ENCODE data around the gene NSD2.

Gene NSD2

GRCh38 chr4:1973218-1973617, 102.0 kb downstream of the NSD2 start:
- TF ChIP-seq ZFX (IDR thresholded peaks at IDR 0.05; ENCODE audit: borderline replicate concordance): no peak
- no peak for TF ChIP-seq CTCF (IDR thresholded peaks at IDR 0.05)
- H3K27ac ChIP-seq: no peak overlapping the region

GRCh38 chr4:1973661-1974060, 102.5 kb downstream of the NSD2 start:
- TF ChIP-seq CTCF (IDR thresholded peaks at IDR 0.05): no peak
- TF ChIP-seq ZFX (IDR thresholded peaks at IDR 0.05; ENCODE audit: borderline replicate concordance): no peak
- H3K27ac ChIP-seq: no peak overlapping the region

GRCh38 chr4:1974840-1975239, 103.6 kb downstream of the NSD2 start:
- H3K27ac ChIP-seq: no peak overlapping the region
- TF ChIP-seq ZFX (IDR thresholded peaks at IDR 0.05; ENCODE audit: borderline replicate concordance) (no peak), CTCF (IDR thresholded peaks at IDR 0.05) (no peak)

- no peak overlapping the region for H3K27ac ChIP-seq
- TF ChIP-seq CTCF (IDR thresholded peaks at IDR 0.05) (no peak), ZFX (IDR thresholded peaks at IDR 0.05; ENCODE audit: borderline replicate concordance) (no peak)
These were observed 104.2 kb downstream of the NSD2 start for GRCh38 chr4:1975391-1975801.

GRCh38 chr4:1975880-1976279, 104.7 kb downstream of the NSD2 start:
- no peak for TF ChIP-seq ZFX (IDR thresholded peaks at IDR 0.05; ENCODE audit: borderline replicate concordance)
- TF ChIP-seq CTCF (IDR thresholded peaks at IDR 0.05): no peak
- no peak overlapping the region for H3K27ac ChIP-seq

- no peak for TF ChIP-seq CTCF (IDR thresholded peaks at IDR 0.05)
- TF ChIP-seq ZFX (IDR thresholded peaks at IDR 0.05; ENCODE audit: borderline replicate concordance): no peak
- no peak overlapping the region for H3K27ac ChIP-seq
These were observed 105.5 kb downstream of the NSD2 start for GRCh38 chr4:1976416-1977352.

GRCh38 chr4:1978226-1978625, 107.0 kb downstream of the NSD2 start:
- H3K27ac ChIP-seq: peak overlapping the region; percentile 17; the same call in 1 of the 2 replicates
- TF ChIP-seq CTCF (IDR thresholded peaks at IDR 0.05): no peak
